A673 (cell line): ENCODE measurements around the gene EXOSC2.

Source experiments
- EZH2 ChIP-seq: fragments of 200-600 bp; sonication (generic); IDR thresholded peaks from 2 replicates; pipeline ENCODE4 v1.6.1; 2017; ENCODE audit warnings: borderline replicate concordance, low read depth, mild to moderate bottlenecking, mixed read lengths, antibody characterized with exemption, low read length; ENCODE audit not compliant: poor library complexity, severe bottlenecking
- TF ChIP-seq, protein P1 (sequence below): fragments of 300-800, 200-600 bp; sonication (generic); conservative IDR thresholded peaks from 2 replicates; pipeline ENCODE4 v1.5.1; 2017; ENCODE audit warnings: low read depth, mild to moderate bottlenecking, antibody characterized with exemption, low read length, moderate library complexity, mixed read lengths

DNA sequence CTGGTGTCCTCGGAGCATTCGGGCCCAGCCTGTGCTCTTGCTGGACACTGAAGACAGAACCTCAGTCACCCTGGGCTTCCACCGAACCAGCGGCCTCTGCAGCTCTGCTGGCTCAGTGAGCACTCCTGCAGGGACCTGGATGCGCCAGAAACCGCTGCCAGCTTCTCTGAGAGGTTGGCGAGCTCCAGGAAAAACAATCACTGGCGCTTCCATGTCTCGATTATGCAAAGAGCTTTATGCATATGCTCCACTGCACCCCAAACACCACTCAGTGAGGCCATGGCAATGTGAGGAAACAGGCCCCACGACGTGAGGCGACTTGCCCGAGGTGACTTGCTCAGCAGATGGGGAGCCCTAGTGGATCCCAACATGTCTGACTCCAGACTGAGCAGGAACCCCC is 18.2 kb upstream of the EXOSC2 start:
- TF ChIP-seq, protein P1, sequence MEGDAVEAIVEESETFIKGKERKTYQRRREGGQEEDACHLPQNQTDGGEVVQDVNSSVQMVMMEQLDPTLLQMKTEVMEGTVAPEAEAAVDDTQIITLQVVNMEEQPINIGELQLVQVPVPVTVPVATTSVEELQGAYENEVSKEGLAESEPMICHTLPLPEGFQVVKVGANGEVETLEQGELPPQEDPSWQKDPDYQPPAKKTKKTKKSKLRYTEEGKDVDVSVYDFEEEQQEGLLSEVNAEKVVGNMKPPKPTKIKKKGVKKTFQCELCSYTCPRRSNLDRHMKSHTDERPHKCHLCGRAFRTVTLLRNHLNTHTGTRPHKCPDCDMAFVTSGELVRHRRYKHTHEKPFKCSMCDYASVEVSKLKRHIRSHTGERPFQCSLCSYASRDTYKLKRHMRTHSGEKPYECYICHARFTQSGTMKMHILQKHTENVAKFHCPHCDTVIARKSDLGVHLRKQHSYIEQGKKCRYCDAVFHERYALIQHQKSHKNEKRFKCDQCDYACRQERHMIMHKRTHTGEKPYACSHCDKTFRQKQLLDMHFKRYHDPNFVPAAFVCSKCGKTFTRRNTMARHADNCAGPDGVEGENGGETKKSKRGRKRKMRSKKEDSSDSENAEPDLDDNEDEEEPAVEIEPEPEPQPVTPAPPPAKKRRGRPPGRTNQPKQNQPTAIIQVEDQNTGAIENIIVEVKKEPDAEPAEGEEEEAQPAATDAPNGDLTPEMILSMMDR = no peak
- TF ChIP-seq EZH2 = no peak
